GM23248 (cell line): ENCODE measurements around the gene MAP6.

Experiments used
- EZH2 ChIP-seq: fragments of 200-600 bp; sonication (generic); IDR thresholded peaks from 2 replicates; pipeline ENCODE4 v1.6.1; 2018; ENCODE audit warnings: antibody characterized with exemption, mild to moderate bottlenecking; ENCODE audit not compliant: insufficient read depth, poor library complexity, severe bottlenecking
- EZH2phosphoT487 ChIP-seq: fragments of 200-600 bp; sonication (generic); IDR thresholded peaks from 2 replicates; pipeline ENCODE4 v1.6.1; 2018; ENCODE audit warnings: antibody characterized with exemption, moderate library complexity, mild to moderate bottlenecking, low read depth; ENCODE audit not compliant: insufficient read depth

GRCh38 chr11:75593286-75593915 is 75.4 kb downstream of the MAP6 start:
- TF ChIP-seq EZH2 (no peak), EZH2phosphoT487 (no peak)
